Fibroblast of skin of abdomen (primary cell): ENCODE measurements around the gene BAD.

Source experiments
- DNase-seq: peaks from one replicate; pipeline ENCODE4 v3.0.0-alpha.2; 2013

The BAD gene

GRCh38 chr11:64227405-64227956, 57.0 kb downstream of the BAD start:
- no peak for DNase-seq

- DNase-seq, result no peak
Measured at GRCh38 chr11:64226507-64227051, 57.9 kb downstream of the BAD start.

- DNase-seq, result peak; percentile 82
Measured at GRCh38 chr11:64225608-64226506, 58.6 kb downstream of the BAD start, which contains the start of the genes NUDT22 and TRPT1. TSS of gene NUDT22 (plus strand) at chr11:64226274. CDS start at chr11:64226653, 379 bp downstream. TSS of gene TRPT1 (minus strand) at chr11:64226186. CDS start at chr11:64225860, 326 bp downstream.

GRCh38 chr11:64224891-64225607, 59.4 kb downstream of the BAD start:
- no peak for DNase-seq

GRCh38 chr11:64224151-64224890, 60.1 kb downstream of the BAD start:
- no peak for DNase-seq

DNA sequence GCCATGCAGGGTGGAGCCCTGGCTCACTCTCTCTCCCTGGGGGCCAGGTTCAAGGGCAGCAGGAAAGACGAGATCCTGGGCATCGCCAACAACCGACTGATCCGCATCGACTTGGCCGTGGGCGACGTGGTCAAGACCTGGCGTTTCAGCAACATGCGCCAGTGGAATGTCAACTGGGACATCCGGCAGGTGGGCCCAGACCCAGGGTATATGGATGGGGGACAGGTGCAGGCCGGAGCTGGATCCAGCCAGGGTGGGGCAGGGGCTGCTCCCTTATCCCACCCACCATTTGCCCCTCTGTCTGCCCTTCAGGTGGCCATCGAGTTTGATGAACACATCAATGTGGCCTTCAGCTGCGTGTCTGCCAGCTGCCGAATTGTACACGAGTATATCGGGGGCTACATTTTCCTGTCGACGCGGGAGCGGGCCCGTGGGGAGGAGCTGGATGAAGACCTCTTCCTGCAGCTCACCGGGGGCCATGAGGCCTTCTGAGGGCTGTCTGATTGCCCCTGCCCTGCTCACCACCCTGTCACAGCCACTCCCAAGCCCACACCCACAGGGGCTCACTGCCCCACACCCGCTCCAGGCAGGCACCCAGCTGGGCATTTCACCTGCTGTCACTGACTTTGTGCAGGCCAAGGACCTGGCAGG, 61.3 kb downstream of the BAD start:
- no peak for DNase-seq

DNA sequence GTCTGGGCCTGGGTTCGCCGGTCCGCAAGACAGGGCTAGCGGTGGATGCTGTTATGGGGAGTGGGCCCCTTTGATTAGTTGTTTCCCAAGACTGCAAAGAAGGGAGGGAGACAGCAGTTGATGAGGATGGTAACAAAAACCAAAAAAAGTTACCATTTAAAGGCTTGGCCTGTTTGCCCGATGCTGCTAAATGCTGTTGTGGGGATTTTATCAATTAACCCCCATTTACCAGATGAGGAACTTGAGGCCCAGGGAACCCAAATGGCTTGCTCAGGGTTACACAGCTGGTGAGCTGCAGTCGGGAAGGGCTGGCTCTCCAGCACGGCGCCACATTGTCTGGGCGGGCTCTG, 61.8 kb downstream of the BAD start:
- no peak for DNase-seq

DNA sequence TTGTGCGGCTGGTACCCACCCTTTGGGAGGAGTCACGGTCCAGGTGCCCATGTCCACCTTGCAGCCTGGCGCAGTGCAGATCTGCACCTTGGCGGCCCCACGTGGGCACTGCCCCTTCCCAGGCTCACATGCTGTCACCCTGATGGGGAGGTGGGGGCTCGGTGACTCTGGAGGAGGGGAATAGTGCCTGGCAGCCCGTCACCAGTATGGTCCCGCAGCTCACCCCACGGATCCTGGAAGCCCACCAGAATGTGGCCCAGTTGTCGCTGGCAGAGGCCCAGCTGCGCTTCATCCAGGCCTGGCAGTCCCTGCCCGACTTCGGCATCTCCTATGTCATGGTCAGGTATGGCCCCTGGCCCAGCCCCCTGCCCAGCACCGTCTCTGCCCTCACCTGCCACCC, 63.7 kb downstream of the BAD start:
- no peak for DNase-seq

- no peak for DNase-seq
Measured at GRCh38 chr11:64220271-64220670, 64.2 kb downstream of the BAD start.
